HFF-Myc (cell line): ENCODE data around the gene MTM1.

Experiments
- DNase-seq: peaks from one replicate; pipeline ENCODE4 v3.0.0-alpha.2; 2011; ENCODE audit warnings: low read depth; ENCODE audit errors: extremely low read depth
- H3K4me3 ChIP-seq: replicated peaks from 2 replicates; pipeline ENCODE4 v1.5.1; 2011; ENCODE audit warnings: low read depth, mild to moderate bottlenecking, control low read depth, low read length
- CTCF ChIP-seq: IDR thresholded peaks from 2 replicates; pipeline ENCODE4 v1.5.1; 2012; ENCODE audit warnings: mild to moderate bottlenecking, low read depth, low read length, control low read depth; ENCODE audit errors: missing control alignments

The MTM1 gene

GRCh38 chrX:150683112-150683511, 114.7 kb downstream of the MTM1 start:
- TF ChIP-seq CTCF: no peak
- DNase-seq: no peak
- no peak overlapping the region for H3K4me3 ChIP-seq

GRCh38 chrX:150683536-150684146, 115.2 kb downstream of the MTM1 start:
- peak; percentile 49 for TF ChIP-seq CTCF
- DNase-seq: peak; percentile 20
- H3K4me3 ChIP-seq: no peak overlapping the region

GRCh38 chrX:150688911-150689451, 120.6 kb downstream of the MTM1 start:
- peak; percentile 81 for DNase-seq
- no peak for TF ChIP-seq CTCF
- H3K4me3 ChIP-seq: no peak overlapping the region

- TF ChIP-seq CTCF: no peak
- peak; percentile 42 for DNase-seq
- no peak overlapping the region for H3K4me3 ChIP-seq
Observed at GRCh38 chrX:150690126-150690525, 121.7 kb downstream of the MTM1 start.

GRCh38 chrX:150692296-150692695, 123.9 kb downstream of the MTM1 start:
- no peak for DNase-seq
- TF ChIP-seq CTCF: no peak
- peak overlapping the region; percentile 49 for H3K4me3 ChIP-seq

- no peak for TF ChIP-seq CTCF
- no peak for DNase-seq
- peak within 1 kb of the TSS; percentile 57 for H3K4me3 ChIP-seq
Observed at GRCh38 chrX:150692831-150693724, 124.7 kb downstream of the MTM1 start, which contains the start of gene MTMR1. Gene MTMR1 (plus strand): TSS chrX:150693396. CDS start chrX:150693531, 135 bp downstream.
